ENCODE results near the gene SEMA4A.

DNA sequence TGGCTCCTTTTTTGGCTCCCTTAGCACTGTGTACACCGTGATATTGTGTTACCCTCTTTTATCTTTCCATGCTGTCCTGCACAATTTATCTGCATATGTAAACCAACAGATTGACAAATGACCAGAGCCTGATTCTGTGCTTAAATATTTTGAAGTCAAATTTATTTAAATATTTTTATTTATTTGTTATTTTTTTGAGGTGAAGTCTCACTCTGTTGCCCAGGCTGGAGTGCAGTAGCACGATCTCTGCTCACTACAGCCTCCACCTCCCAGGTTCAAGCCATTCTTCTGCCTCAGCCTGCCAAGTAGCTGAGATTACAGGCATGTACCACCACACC, 72.3 kb downstream of the SEMA4A start:
- TF ChIP-seq, protein P1, sequence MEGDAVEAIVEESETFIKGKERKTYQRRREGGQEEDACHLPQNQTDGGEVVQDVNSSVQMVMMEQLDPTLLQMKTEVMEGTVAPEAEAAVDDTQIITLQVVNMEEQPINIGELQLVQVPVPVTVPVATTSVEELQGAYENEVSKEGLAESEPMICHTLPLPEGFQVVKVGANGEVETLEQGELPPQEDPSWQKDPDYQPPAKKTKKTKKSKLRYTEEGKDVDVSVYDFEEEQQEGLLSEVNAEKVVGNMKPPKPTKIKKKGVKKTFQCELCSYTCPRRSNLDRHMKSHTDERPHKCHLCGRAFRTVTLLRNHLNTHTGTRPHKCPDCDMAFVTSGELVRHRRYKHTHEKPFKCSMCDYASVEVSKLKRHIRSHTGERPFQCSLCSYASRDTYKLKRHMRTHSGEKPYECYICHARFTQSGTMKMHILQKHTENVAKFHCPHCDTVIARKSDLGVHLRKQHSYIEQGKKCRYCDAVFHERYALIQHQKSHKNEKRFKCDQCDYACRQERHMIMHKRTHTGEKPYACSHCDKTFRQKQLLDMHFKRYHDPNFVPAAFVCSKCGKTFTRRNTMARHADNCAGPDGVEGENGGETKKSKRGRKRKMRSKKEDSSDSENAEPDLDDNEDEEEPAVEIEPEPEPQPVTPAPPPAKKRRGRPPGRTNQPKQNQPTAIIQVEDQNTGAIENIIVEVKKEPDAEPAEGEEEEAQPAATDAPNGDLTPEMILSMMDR (conservative IDR thresholded peaks at IDR 0.05 in 1 of 2, IDR thresholded peaks at IDR 0.05 in 1 of 2; ENCODE audit: low read depth in 1 of 2, low read length in 2 of 2): no peak
- no peak for TF ChIP-seq EZH2 (IDR thresholded peaks at IDR 0.05; ENCODE audit: low read length, missing control alignments)
